ENCODE results near the gene FLAD1.

Gene FLAD1

GRCh38 chr1:155026154-155026553 is 43.0 kb downstream of the FLAD1 start:
- TF ChIP-seq, protein P1, sequence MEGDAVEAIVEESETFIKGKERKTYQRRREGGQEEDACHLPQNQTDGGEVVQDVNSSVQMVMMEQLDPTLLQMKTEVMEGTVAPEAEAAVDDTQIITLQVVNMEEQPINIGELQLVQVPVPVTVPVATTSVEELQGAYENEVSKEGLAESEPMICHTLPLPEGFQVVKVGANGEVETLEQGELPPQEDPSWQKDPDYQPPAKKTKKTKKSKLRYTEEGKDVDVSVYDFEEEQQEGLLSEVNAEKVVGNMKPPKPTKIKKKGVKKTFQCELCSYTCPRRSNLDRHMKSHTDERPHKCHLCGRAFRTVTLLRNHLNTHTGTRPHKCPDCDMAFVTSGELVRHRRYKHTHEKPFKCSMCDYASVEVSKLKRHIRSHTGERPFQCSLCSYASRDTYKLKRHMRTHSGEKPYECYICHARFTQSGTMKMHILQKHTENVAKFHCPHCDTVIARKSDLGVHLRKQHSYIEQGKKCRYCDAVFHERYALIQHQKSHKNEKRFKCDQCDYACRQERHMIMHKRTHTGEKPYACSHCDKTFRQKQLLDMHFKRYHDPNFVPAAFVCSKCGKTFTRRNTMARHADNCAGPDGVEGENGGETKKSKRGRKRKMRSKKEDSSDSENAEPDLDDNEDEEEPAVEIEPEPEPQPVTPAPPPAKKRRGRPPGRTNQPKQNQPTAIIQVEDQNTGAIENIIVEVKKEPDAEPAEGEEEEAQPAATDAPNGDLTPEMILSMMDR (conservative IDR thresholded peaks at IDR 0.05; ENCODE audit: control insufficient read depth, insufficient read depth, low read depth, low read length) = no peak
- no peak for DNase-seq (ENCODE audit: low read depth)
- no peak overlapping the region for H3K4me3 ChIP-seq (ENCODE audit: control insufficient read depth, low read depth, low read length)

DNA sequence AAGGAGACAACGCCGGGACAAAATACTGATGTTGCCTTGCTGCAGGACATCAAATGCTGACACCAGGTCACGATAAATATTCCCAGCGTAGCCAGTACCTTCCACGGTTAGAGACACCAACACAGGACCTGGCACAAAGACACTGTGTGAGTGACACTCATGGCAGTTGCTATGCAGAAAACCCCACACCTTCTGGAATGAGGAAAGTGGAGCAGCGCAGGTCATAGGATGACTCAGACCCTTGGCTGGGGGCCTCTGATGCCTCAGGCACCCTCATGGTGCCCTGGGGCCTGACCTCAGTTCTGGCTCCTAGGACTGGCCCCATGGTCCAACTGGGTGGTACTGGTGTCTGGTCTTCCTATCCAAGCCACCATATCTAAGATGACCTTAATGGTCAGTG is 43.4 kb downstream of the FLAD1 start:
- H3K4me3 ChIP-seq (ENCODE audit: control insufficient read depth, low read depth, low read length) = no peak overlapping the region
- peak; percentile 35 for DNase-seq (ENCODE audit: low read depth)
- TF ChIP-seq, protein P1 (conservative IDR thresholded peaks at IDR 0.05; ENCODE audit: control insufficient read depth, insufficient read depth, low read depth, low read length) = no peak

DNA sequence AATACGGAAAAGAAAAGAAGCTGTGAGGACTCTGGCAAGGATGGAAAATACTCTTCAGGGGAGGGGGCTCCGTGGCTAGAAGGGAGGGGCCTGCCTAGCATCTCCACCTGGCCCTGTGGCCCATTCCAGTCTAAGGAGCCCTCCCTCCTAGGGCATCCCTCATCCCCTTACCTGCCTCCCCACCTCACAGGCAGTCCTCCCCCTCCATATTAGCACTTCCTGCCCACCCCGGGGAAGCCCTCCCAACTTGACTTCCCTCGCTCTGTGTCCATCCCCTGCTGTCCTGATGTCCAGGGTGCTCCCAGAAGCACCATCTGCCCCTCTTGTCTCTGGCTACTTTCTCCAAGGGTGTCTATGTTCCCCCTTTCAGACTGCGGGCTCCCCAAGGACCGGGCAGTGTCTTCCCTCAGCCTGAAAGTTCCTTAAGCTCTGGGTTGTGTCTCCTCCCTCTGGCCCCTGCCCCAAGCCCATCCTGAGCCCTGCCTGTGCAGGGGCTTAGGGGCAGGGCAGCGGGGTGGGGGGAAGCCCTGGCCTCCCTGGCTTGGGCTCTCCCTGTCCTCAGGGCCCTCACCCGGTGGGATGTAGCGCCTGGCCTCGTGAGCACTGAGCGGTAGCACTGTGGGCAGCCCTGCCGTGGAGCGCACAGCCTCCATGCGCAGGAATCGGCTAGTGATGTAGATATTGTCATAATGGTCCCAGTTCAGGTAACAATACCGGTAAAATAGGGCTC is 46.5 kb downstream of the FLAD1 start:
- TF ChIP-seq, protein P1 (conservative IDR thresholded peaks at IDR 0.05; ENCODE audit: control insufficient read depth, insufficient read depth, low read depth, low read length) = no peak
- no peak for DNase-seq (ENCODE audit: low read depth)
- H3K4me3 ChIP-seq (ENCODE audit: control insufficient read depth, low read depth, low read length) = no peak overlapping the region

DNA sequence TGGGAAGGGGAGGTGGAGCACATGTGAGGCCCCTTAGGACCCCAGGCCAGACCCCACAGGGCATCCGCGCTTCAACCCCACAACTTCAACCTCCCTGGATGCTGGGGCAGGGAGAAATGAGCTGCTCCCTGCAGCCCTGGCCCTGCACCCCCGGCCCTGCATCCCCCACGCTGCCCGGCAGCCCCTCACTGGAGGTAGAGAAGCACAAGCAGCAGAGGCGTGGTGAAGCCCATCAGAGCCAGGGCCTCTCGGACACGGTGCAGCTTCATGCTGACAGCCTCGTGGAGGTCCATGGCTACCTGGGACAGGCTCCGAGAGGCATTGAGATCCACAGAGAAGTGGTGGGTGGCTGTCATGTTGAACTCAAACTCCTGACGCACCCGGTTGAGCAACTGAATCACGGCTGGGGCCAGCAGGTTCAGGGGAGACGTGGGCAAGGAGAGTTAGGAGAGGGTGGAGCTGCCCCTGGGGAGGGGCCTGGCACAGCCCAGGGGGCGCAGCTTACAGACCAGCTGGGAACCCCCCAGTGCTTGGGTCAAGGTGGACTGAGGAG is 47.2 kb downstream of the FLAD1 start:
- TF ChIP-seq, protein P1 (conservative IDR thresholded peaks at IDR 0.05; ENCODE audit: control insufficient read depth, insufficient read depth, low read depth, low read length) = no peak
- DNase-seq (ENCODE audit: low read depth) = no peak

GRCh38 chr1:155030899-155031298 is 47.8 kb downstream of the FLAD1 start:
- no peak for DNase-seq (ENCODE audit: low read depth)
- no peak overlapping the region for H3K4me3 ChIP-seq (ENCODE audit: control insufficient read depth, low read depth, low read length)
- TF ChIP-seq, protein P1 (conservative IDR thresholded peaks at IDR 0.05; ENCODE audit: control insufficient read depth, insufficient read depth, low read depth, low read length) = no peak

More for the DNA sequence above, 47.2 kb downstream of the FLAD1 start:
- H3K4me3 ChIP-seq (ENCODE audit: control insufficient read depth, low read depth, low read length) = no peak overlapping the region

DNA sequence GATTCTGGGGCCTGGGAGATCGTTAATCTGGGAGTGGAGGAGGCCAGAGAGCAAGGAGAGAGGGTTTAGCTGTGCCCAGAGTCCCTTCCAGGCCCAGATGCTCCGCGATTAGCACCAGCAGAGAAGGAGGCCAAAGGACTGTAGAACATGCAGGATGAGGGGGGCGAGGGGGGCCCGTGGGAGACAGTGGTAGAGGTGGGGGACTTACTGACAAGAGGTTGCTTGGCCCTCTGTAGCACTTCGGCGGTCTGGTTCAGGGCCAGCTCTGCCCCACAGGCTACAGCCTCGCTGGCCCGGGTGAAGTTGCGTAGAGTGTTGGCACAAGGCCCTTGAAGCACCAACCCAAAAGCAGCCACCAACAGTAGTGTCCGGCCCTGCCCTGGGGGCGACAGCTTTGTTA is 49.7 kb downstream of the FLAD1 start:
- no peak for DNase-seq (ENCODE audit: low read depth)
- no peak overlapping the region for H3K4me3 ChIP-seq (ENCODE audit: control insufficient read depth, low read depth, low read length)
- TF ChIP-seq, protein P1 (conservative IDR thresholded peaks at IDR 0.05; ENCODE audit: control insufficient read depth, insufficient read depth, low read depth, low read length) = no peak
